Skeletal muscle cell (primary cell): Measurements from ENCODE around the gene EEF1B2.
"Not testable (repeated sequence)": the region's sequence is repeated elsewhere in the genome, so short reads cannot be mapped to it uniquely, and the experiment has no call there.

Source experiments
- DNase-seq: peaks from one replicate; pipeline ENCODE4 v3.0.0-alpha.2; 2010; ENCODE audit warnings: low read depth
- H3K4me3 ChIP-seq: 2 replicates; pipeline ENCODE4 v1.5.1; 2011; ENCODE audit warnings: low read depth, mild to moderate bottlenecking, control low read depth, low read length, moderate library complexity

The EEF1B2 gene

DNA sequence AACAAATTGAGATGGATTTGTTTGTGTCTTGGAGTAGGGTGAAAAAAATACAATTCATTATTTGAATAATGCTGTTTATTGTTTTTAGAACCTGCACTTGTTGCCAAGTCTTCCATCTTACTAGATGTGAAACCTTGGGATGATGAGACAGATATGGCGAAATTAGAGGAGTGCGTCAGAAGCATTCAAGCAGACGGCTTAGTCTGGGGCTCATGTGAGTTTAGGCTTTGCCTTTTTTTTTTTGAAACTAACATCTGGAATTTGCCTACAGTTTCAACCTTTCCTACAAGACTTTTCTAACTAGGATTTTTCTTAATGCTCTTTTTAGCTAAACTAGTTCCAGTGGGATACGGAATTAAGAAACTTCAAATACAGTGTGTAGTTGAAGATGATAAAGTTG, 2.7 kb downstream of the EEF1B2 start:
- not testable (repeated sequence) for H3K4me3 ChIP-seq, DNase-seq

DNA sequence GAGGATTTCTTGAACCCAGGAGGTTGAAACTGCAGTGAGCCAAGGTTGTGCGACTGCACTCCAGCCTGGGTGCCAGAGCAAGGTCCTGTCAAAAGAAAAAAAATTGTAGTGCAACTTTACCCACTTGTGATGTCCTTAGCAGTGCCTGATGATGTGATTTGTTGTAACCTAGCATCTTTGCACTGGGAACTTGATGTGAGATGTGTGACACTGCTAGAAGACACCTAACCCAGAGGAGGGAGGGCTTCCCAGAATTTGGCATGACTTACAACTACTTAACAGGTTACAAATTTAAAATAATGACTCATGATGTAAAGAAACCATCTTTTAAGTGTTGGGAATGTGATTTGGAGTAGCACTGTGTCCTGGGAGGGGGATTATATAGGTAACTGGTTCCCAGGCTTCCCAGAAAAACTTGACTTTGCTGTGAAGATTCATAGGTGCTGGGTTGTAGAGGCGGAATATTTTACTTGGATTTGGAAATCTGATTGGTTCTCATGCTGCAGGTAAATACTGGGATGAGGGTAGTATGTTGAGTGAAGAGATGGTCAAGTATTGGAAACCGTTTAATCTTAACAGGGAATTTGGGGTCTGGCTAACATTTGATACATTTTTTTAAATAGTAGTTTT, 3.7 kb downstream of the EEF1B2 start:
- no peak overlapping the region for H3K4me3 ChIP-seq
- DNase-seq = no peak

DNA sequence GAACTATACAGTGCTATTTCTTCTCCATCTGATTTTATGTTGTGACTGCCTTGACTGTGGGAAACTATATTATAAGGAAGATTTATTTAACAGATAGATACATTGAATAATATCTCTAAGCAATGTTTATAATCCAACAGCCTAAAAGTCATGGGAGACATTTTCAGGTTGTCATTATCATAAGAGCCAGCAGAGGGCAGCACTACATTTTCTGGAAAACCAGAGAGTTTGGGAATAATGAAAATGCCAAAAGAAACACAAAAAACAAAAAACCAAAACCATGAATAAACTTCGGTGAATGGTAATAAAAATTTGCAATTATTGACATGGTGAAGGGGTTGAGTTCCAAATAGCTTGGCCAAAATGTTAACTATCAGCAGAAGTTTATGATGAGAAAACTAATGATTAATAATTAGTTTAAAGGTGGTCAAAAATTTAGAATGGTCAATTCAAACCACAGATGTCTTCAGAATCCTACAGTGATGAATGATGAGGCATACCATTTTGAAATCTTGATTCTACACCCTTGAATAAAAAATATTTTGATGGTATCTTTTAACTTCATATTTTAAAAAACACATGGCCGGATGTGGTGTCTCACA, 4.7 kb downstream of the EEF1B2 start:
- DNase-seq = no peak
- no peak overlapping the region for H3K4me3 ChIP-seq

DNA sequence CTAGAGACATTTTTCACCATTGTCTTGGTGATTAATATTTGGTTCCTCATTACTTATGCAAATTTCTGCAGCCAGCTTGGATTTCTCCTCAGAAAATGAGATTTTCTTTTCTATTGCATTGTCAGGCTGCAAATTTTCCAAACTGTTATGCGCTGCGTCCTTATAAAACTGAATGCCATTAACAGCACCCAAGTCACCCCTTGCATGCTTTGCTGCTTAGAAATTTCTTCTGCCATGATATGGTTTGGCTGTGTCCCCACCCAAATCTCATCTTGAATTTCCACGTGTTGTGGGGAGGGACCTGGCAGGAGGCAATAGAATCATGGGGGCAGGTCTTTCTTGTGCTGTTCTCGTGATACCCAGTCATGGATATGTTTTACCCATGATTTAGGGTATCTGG, 8.5 kb downstream of the EEF1B2 start:
- not testable (repeated sequence) for DNase-seq, H3K4me3 ChIP-seq

DNA sequence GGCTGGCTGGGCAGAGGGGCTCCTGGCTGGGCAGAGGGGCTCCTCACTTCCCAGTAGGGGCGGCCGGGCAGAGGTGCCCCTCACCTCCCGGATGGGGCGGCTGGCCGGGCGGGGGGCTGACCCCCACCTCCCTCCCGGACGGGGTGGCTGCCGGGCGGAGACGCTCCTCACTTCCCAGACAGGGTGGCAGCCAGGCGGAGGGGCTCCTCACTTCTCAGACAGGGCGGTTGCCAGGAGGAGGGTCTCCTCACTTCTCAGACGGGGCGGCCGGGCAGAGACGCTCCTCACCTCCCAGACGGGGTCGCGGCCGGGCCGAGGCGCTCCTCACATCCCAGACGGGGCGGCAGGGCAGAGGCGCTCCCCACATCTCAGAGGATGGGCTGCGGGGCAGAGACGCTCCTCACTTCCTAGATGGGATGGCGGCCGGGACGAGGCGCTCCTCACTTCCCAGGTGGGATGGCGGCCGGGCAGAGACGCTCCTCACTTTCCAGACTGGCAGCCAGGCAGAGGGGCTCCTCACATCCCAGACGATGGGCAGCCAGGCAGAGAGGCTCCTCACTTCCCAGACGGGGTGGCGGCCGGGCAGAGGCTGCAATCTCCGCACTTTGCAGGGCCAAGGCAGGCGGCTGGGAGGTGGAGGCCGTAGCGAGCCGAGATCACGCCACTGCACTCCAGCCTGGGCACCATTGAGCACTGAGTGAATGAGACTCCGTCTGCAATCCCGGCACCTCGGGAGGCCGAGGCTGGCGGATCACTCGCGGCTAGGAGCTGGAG, 12.1 kb downstream of the EEF1B2 start:
- H3K4me3 ChIP-seq, DNase-seq: not testable (repeated sequence)

DNA sequence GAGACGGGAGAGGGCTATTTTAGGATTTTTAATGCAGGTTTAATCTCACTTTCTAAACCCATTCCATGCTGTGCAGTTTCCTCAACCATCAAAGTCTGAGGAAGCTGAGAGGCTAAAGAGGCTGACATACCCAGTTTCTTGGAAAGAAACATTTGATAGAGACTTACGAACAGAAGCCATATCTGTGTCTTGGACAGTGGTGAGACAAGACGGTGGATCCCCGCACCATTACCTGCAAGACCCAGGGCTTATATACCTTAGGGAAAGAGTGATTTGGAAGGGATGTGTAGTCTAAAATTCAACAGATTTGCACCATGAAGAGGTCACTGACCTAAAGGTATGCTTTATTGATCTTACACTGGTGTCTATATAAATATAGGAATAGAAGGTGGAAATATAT, 13.5 kb downstream of the EEF1B2 start:
- no peak for DNase-seq
- no peak overlapping the region for H3K4me3 ChIP-seq

DNA sequence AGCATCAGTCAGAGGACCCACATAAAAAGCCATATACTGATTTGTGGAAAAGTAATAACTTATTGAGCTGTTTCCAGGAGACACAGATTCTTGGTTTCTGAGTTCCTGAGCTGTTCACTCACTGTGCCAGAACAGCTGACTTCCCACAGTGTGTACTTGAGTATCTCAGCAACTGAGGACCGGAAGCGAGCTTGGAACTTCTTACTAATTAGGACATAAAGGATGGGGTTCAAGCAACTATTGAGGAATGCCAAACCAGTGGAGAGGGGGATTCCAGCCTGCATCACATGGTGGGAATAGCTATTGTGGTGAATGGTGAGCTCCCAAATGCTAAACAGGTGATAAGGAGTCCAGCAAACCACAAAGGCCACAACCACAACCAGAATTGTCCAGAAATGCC, 16.4 kb downstream of the EEF1B2 start:
- H3K4me3 ChIP-seq = no peak overlapping the region
- DNase-seq = no peak

DNA sequence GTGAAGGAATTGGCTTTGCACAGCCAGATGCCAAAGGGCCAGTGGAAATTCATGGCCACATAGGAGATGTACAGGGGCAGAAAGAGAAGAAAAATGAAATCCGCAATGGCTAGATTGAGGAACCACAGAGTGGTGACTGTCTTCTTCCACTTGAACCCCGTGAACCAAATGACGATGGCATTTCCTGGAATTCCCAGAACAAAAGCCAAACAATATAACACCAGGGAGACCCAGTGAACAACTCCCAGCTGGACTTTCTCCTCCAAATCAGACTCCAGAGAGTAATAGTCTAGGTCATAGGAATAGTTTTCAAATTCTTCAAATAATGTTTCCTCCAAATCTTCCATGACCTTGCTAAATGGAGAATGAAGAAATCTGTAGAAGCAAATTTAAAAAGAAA, 17.2 kb downstream of the EEF1B2 start:
- H3K4me3 ChIP-seq = no peak overlapping the region
- DNase-seq = no peak

DNA sequence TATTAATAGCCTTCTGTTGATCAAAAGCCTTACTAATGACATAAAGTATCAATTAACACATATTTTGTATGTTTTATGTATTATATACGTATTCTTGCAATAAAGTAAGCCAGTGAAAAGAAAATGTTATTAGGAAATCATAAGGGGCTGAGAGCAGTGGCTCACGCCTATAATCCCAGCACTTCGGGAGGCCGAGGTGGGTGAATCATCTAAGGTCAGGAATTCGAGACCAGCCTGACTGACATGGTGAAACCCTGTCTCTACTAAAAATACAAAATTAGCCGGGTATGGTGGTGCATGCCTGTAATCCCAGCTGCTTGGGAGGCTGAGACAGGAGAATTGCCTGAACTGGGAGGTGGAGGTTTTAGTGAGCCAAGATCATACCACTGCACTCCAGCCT, 21.8 kb downstream of the EEF1B2 start:
- not testable (repeated sequence) for H3K4me3 ChIP-seq, DNase-seq

DNA sequence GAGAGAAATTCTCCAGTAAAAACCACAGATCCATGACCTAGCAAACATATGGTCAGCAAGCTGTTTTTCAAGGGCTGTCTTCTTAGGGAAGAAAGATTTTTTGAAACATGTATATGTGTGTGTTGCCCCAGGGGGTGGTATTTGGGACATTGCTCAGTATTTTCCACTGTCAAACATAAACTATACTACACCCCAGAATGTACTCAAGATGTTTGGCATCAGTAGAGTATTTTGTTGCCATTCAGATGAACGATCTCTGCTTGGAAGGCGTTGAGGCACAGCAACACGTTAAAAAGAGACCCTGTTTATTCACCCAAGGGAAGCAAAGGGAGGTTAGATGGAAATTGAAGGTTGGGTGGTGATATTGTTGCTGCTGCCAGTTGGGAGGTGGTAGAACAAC, 30.0 kb downstream of the EEF1B2 start:
- DNase-seq = no peak
- H3K4me3 ChIP-seq = no peak overlapping the region

DNA sequence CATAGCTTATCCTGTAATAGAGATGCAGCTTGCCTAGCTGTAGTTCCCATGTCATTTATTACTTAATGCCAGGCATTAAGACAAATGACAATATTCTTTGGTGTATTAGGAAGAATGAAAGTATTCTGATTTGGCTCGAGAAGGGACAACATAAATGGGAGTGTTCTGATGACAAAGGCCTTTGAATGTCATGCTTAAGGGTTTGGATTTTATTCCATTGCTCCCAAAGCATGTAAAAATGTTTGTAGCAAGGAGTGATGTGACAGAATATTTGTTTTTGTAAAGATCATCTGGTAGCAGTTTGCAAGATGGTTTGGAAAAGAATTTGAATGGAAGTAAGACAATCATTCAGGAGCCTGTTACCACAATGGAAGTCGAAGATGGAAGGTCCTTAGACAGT, 30.4 kb downstream of the EEF1B2 start:
- H3K4me3 ChIP-seq = no peak overlapping the region
- DNase-seq = no peak

DNA sequence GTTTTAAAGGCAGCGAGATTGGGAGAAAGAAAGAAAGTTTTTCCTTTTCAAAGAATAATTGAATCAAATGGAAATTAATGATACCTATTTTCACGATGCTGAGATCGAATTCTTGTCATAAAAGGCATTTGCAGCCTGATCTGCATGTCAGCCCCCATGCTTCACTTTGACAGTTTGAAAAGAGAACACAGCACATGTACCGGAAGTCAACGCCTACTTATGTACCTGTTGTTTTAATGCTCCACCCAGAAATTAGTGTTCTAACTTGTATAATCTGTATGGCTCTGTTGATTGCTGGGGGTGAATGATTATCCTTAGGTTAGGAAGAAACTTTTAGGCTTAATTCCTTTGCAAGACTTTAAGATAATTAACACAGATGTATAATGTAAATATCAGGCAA, 31.0 kb downstream of the EEF1B2 start:
- H3K4me3 ChIP-seq = no peak overlapping the region
- no peak for DNase-seq

DNA sequence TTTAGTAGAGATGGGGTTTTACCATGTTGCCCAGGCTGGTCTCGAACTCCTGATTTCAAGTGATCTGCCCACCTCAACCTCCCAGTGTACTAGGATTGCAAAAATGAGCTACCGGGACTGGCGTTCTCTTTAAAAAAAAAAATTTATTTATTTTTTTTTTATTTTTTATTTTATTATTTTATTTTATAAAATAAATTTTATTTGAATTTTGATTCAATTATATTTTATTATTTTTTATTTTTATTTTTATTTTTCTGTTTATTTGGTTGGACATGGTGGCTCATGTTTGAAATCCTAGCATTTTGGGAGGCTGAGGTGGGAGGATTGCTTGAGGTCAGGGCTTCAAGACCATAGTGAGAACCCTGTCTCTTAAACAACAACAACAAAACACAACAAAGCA, 32.5 kb downstream of the EEF1B2 start:
- H3K4me3 ChIP-seq = no peak overlapping the region
- no peak for DNase-seq

DNA sequence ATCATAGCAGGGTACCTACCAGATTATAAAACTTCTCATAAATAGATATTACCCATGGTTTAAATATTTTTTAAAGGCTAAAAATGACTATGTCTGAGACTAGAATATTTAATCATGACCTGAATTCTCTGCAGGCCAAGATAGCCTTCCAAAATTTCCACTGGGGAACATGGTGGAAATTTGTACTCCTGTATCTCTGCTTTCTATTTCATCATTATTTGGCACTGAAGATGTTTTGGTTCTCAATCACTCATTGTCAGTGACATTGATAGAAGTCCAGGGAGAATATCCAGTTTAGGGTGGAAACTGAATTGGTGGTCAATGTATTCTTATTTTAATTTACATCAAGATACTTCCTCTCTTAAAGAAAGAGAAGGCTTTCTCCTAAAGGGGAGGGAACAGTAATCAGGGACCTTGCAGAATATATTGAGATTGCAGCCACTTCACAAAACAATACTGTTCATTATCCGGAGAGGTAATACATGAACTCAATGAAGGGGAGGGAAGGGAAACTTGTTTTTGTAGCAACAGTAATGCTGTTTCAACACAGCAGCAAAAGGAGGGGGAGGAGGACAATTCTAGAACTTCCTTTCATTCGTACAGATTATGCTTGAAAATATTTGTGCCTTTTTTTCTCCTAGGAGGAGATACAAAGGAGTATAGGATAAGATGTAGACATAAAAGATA, 34.1 kb downstream of the EEF1B2 start:
- H3K4me3 ChIP-seq = no peak overlapping the region
- no peak for DNase-seq

DNA sequence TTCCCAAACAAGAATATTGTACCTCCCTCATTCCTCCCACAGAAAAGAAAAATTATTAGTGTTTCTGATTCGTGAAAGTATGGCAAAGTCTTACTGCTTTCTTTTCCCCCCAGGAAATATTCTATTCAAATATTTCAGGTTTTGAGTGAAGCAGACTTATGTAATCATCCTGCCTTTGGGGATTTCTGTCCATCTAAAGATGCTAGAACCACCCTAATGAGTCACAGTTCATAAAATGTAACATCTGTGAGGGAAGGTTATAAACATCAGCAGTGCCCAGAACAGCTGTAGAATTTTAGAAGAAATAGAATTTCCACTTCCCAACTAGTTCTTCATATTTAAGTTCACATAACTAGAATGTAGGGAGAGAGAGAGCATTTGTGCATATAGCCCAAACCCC, 39.0 kb downstream of the EEF1B2 start:
- no peak overlapping the region for H3K4me3 ChIP-seq
- peak; percentile 27 for DNase-seq

DNA sequence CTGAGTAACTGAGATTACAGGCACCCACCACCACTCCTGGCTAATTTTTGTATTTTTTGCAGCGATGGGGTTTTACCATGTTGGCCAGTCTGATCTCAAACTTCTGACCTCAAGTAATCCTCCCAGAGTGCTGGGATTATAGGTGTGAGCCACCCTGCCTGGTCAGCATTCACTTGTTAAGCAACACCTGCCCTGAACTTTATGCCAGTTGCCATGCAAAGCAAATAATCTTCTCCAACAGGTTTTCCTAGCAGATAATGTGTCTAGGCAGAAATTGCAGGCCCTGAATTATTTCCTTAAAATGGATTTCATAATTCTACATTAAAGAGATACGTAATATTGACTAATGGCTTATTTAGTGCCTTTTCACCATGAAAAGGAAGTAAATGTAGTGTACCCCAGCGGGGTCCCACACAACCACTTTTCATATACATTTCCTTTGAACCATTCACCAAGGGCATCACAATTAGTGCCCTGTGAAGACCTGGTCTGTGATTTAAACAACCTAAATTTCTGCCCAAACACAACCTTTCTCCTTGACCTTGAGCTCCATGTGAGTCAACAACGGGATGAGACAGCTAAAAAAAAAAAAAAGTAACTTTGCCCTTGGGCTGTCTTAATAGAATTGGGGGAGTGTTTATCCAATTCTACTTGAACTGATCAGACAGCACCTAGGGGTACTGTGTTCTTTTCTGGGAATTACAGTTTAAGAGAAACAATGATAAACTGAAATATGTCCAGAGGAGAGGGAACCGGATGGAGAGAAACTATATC, 41.6 kb downstream of the EEF1B2 start:
- H3K4me3 ChIP-seq = no peak overlapping the region
- DNase-seq = no peak

DNA sequence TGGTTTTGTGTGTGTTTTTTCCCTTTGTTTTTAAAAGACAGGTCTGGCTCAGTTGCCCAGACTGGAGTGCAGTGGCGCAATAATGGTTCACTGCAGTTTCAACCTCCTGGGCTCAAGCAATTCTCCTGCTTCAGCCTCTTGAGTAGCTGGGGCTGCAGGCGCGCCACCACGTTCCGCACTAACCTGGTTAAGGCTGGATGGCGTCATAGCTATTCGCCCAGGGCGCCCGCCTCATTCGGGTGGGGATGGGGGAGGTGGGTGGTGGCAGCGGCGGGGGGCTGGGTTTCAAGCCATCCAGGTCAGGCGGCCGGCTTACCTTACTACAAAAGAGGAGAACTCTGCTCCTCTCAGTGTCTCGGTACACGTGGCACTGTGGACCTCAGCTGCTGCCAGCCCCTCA, 42.8 kb downstream of the EEF1B2 start:
- no peak overlapping the region for H3K4me3 ChIP-seq
- DNase-seq = no peak

DNA sequence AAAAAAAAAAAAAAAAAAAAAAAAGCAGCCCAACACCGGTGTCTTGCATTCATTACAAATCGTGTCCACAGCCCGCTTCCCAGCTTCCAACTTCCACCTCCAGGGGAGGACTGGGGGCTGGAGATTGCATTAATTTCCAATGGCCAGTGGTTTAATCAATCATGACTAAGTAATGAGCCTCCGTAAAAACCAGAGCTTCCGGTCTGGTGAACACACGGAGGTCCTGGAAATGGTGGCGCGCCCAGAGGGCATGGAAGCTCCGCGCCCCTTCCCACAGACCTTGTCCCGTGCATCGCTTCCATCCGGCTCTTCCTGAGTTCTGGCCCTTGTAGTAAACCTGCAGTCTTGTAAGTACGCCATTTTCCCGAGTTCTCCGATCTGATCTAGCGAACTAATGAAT, 43.6 kb downstream of the EEF1B2 start:
- no peak overlapping the region for H3K4me3 ChIP-seq
- DNase-seq = no peak

DNA sequence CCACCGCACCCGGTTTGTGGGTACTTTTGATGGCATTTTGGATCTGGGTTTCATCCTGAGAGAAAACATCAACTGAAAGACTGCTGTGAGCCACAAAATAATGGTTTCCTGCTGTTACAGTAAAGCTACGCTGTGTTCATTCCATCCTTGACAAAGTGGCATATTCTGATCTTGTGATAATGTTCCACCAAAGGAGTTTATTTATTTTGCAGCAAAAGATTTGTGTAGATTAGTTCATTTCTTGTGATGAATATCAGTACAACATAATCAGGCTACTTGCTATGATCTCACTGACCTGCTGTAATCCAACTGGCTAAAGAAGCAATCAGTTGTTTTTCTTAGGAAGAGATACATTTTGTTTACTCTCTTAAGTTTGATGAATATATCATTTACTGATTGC, 45.0 kb downstream of the EEF1B2 start:
- H3K4me3 ChIP-seq = no peak overlapping the region
- DNase-seq = no peak

DNA sequence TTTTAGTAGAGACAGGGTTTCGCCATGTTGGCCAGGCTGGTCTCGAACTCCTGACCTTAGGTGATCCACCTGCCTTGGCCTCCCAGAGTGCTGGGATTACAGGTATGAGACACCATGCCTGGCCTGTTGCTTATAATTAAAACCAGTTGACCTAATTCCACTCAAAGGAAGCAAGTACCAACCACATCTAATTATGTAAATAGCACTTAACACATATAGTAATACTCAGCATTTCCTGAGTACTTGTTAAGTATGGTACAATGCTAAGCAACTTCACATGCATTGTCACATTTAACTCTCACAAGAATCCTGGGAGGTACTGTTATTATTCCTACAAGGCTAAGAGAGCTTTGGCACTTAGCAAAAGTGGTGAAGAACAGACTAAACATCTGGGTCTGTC, 47.6 kb downstream of the EEF1B2 start:
- DNase-seq, H3K4me3 ChIP-seq: not testable (repeated sequence)
